Esophagus squamous epithelium (tissue), 5 donors: ENCODE data around the gene SLC28A1. TPM values are rescaled to one million over a fixed set of nuclear protein-coding genes. Genes with fewer than 3 reads are reported as not detected.

Experiments used
- DNase-seq: peaks from one replicate; lab custom pipeline; 2025; lab: John Stamatoyannopoulos, UW
- H3K27ac ChIP-seq, 4 donors: fragments of 200-600 bp; sonication (generic); one replicate each; pipeline ENCODE4 v1.5.1; 2016 to 2019; ENCODE audit warnings: mild to moderate bottlenecking in 1 of 4
- H3K27me3 ChIP-seq, 4 donors: fragments of 200-600 bp; sonication (generic); 1 replicate in 3 of 4; 2 replicates in 1 of 4; pipeline versions ENCODE4 v1.5.1 to v1.6.0; 2017 to 2021; ENCODE audit warnings: antibody characterized with exemption in 1 of 4
- H3K36me3 ChIP-seq, 3 donors: fragments of 200-600 bp; sonication (generic); one replicate each; pipeline ENCODE4 v1.5.1; 2016 to 2019
- H3K4me1 ChIP-seq, 3 donors: fragments of 200-600 bp; sonication (generic); one replicate each; pipeline ENCODE4 v1.5.1; 2017 to 2019
- H3K4me3 ChIP-seq, 4 donors: fragments of 200-600 bp; sonication (generic); 1 replicate in 3 of 4; 2 replicates in 1 of 4; pipeline ENCODE4 v1.5.1; 2016 to 2019; ENCODE audit warnings: mild to moderate bottlenecking in 2 of 4, moderate library complexity in 1 of 4
- H3K9me3 ChIP-seq, 3 donors: fragments of 200-600 bp; sonication (generic); one replicate each; pipeline ENCODE4 v1.5.1; 2016 to 2019
- POLR2A ChIP-seq, 4 donors: fragments of 450-650 bp; IDR thresholded peaks; one replicate each; pipeline ENCODE4 v1.6.1; 2017; ENCODE audit warnings: antibody characterized with exemption in 4 of 4, mild to moderate bottlenecking in 4 of 4, moderate library complexity in 3 of 4
- WGBS, 2 donors: methylation state at CpG; one replicate each; pipeline ENCODE4 v1.1.5; 2018; 5-methylcytosine and 5-hydroxymethylcytosine counted together
- intact Hi-C: fragments of 100-400 bp; cut with DNase I; formaldehyde crosslinking; loops from one replicate; pipeline ENCODE4 v1.15.0; 2022
- total RNA-seq, 4 donors: library from RNA; depleted of rRNA; stranded (reverse); fragments of >200 nt; gene quantifications; one replicate each; pipeline ENCODE4 v1.1.0, GENCODE V29; 2016
- TF ChIP-seq, protein P1 (sequence below), 6 experiments: fragments of 450-650 bp in 4 of 6; fragments of 200-600 bp in 2 of 6; sonication (generic) in 2 of 6; IDR thresholded peaks; one replicate each; pipeline ENCODE4 v1.5.1; 2016 to 2019; ENCODE audit warnings: antibody characterized with exemption in 6 of 6, mild to moderate bottlenecking in 4 of 6, moderate library complexity in 4 of 6
- donor health status: DM: yes; HTN: yes; CAD: no.

Gene SLC28A1
- total RNA-seq, 4 donors from 2014 or later: not detected

GRCh38 chr15:84955089-84955848 is 70.8 kb downstream of the SLC28A1 start:
- peak overlapping the region in 3 of 4 donors; percentile 15 to 57 (median 15) for H3K4me3 ChIP-seq
- H3K27me3 ChIP-seq: no peaks in the 10 kb centered on the region
- TF ChIP-seq, protein P1, sequence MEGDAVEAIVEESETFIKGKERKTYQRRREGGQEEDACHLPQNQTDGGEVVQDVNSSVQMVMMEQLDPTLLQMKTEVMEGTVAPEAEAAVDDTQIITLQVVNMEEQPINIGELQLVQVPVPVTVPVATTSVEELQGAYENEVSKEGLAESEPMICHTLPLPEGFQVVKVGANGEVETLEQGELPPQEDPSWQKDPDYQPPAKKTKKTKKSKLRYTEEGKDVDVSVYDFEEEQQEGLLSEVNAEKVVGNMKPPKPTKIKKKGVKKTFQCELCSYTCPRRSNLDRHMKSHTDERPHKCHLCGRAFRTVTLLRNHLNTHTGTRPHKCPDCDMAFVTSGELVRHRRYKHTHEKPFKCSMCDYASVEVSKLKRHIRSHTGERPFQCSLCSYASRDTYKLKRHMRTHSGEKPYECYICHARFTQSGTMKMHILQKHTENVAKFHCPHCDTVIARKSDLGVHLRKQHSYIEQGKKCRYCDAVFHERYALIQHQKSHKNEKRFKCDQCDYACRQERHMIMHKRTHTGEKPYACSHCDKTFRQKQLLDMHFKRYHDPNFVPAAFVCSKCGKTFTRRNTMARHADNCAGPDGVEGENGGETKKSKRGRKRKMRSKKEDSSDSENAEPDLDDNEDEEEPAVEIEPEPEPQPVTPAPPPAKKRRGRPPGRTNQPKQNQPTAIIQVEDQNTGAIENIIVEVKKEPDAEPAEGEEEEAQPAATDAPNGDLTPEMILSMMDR (IDR thresholded peaks at IDR 0.05): peak; percentile 65 to 86 (median 81)
- TF ChIP-seq POLR2A (IDR thresholded peaks at IDR 0.05): no peak
- H3K9me3 ChIP-seq: no peaks in the 10 kb centered on the region
- no peak overlapping the region for H3K27ac ChIP-seq
- WGBS, 2 donors: 26 to 41% methylated on average over 10 to 12 of the region's 15 CpGs
- no peaks in the 10 kb centered on the region for H3K36me3 ChIP-seq
- DNase-seq: no peak
- H3K4me1 ChIP-seq: peaks cover 0 to 8% (median 4%) of the 10 kb centered on the region in 3 donors
- intact Hi-C loops: loop anchor here (5.0 kb wide), 1 partner anchor 87 kb away; no protein-coding TSS in a partner anchor

- TF ChIP-seq, protein P1 (IDR thresholded peaks at IDR 0.05): no peak
- TF ChIP-seq POLR2A (IDR thresholded peaks at IDR 0.05): no peak
- Histone ChIP-seq H3K4me1 (peaks cover 0 to 7% (median 4%) of the 10 kb centered on the region in 3 donors), H3K4me3 (no peak overlapping the region), H3K9me3 (no peaks in the 10 kb centered on the region), H3K36me3 (no peaks in the 10 kb centered on the region), H3K27ac (no peak overlapping the region), H3K27me3 (no peaks in the 10 kb centered on the region)
- DNase-seq: no peak
- WGBS, 2 donors: 78 to 82% methylated on average over 2 of the region's 2 CpGs
- intact Hi-C loops: loop anchor here (5.0 kb wide), 1 partner anchor 86 kb away; no protein-coding TSS in a partner anchor
Observed at GRCh38 chr15:84956199-84956598, 71.7 kb downstream of the SLC28A1 start.

DNA sequence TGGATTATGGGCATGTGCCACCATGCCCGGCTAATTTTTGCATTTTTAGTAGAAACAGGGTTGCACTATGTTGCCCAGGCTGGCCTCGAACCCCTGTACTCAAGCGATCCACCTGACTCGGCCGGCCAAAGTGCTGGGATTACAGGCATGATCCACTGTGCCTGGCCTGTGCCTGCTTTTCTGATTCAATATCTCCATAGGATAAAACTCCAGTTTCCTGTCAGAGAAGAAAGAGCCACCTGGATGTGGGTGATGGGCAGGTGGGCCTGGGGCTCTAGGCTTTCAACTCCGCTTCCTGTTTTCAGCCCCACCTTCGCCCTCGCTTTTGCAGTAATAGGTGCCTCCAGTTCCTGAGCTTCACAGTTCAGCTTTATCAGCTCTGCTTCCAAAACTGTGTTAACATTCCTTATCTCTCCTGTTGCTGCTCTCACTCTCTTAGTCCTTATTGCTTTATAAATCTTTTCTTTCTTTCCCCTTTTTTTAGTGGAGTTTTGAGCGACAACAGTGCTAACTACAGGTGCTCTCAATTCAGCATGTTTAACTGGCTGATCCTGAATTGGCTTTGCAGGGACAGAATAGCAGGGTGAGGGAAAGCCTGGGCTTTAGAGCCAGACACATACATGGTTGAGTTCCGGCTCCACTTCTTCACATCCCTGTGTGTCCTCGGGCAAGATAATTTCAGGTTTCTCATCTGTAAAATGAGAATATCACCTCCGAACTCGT is 76.1 kb downstream of the SLC28A1 start:
- no peaks in the 10 kb centered on the region for H3K36me3 ChIP-seq
- no peak for TF ChIP-seq POLR2A (IDR thresholded peaks at IDR 0.05)
- TF ChIP-seq, protein P1 (IDR thresholded peaks at IDR 0.05): no peak
- H3K9me3 ChIP-seq: peaks cover 0 to 8% (median 7%) of the 10 kb centered on the region in 3 donors
- 82 to 94% methylated on average over 10 to 11 of the region's 13 CpGs for WGBS, 2 donors
- intact Hi-C loops: loop anchor here (10.0 kb wide), 1 partner anchor 204 kb away; no protein-coding TSS in a partner anchor
- H3K4me1 ChIP-seq: peaks cover 0 to 14% (median 2%) of the 10 kb centered on the region in 3 donors
- H3K27me3 ChIP-seq: no peaks in the 10 kb centered on the region
- H3K4me3 ChIP-seq: no peak overlapping the region
- H3K27ac ChIP-seq: no peak overlapping the region
- no peak for DNase-seq

DNA sequence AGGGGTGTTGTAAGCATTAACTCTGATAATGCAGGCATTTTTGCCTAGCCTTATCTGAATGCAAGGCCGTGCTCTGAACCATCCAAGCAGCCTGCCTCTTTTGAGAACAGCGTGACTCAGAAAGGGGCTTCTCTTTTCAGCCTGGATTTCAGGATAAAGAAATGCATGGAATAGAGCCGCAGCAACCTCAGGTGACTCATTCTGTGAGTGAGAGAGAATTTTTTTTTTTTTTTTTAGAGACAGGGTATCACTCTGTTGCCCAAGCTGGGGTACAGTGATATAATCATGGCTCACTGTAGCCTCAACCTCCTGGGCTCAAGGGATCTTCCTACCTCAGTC is 76.6 kb downstream of the SLC28A1 start:
- WGBS, 2 donors: 58 to 75% methylated on average over 3 of the region's 3 CpGs

More for the DNA sequence above, 76.6 kb downstream of the SLC28A1 start:
- no peak for TF ChIP-seq POLR2A (IDR thresholded peaks at IDR 0.05)
- TF ChIP-seq, protein P1 (IDR thresholded peaks at IDR 0.05): no peak
- Histone ChIP-seq H3K36me3 (no peaks in the 10 kb centered on the region), H3K9me3 (peaks cover 0 to 8% (median 7%) of the 10 kb centered on the region in 3 donors), H3K4me3 (no peak overlapping the region), H3K27ac (no peak overlapping the region), H3K4me1 (peaks cover 0 to 10% (median 0%) of the 10 kb centered on the region in 3 donors), H3K27me3 (no peaks in the 10 kb centered on the region)
- DNase-seq: no peak
- intact Hi-C loops: loop anchor here (10.0 kb wide), 1 partner anchor 204 kb away; no protein-coding TSS in a partner anchor
